Left kidney (tissue), 8 donors: ENCODE data around the gene OR6C6. TPM values are rescaled to one million over a fixed set of nuclear protein-coding genes. Genes with fewer than 3 reads are reported as not detected.
"Not testable (repeated sequence)": the region's sequence is repeated elsewhere in the genome, so short reads cannot be mapped to it uniquely, and the experiment has no call there.

ENCODE experiments used
- DNase-seq: peaks from one replicate; pipeline ENCODE4 v3.0.0-alpha.2; 2013
- long read RNA-seq, 8 donors: transcript quantifications; one replicate each; lab custom pipeline, GENCODE V29; 2026
- polyA plus RNA-seq: library from polyadenylated mRNA; unstranded; fragments of 120-200 nt; gene quantifications from one replicate; pipeline ENCODE4 v1.2.1, GENCODE V29; 2013; ENCODE audit not compliant: insufficient read length

The OR6C6 gene
- 0.08 TPM for polyA plus RNA-seq
- long read RNA-seq, donor 1, result 0 reads
- long read RNA-seq, donor 2, result 0 reads
- long read RNA-seq, donor 3, result 0 reads
- long read RNA-seq, donor 4, result 0 reads
- long read RNA-seq, donor 5, result 0 reads
- long read RNA-seq, donor 6, result 0 reads
- long read RNA-seq, donor 7, result 0 reads
- long read RNA-seq, donor 8, result 0 reads

DNA sequence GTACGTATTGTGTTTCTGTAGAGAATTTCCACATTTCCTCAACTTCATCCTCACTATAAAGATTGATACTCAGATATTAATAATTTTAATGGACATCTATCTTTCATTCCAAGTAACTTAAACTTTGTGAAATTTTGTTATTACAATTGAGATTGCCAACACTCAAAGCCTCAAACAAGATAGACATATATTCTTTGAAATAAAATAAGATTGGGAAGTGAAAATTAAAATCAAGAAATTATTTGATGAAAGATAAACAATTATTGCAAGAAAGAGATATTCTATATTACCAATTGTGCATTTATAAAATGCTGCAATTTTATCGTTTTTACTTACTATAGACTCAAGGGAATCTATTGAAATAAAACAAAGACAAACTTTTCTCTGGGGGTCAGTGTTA lies at the start of gene OR6C6:
OR6C6 (minus strand) TSS at position 101 of the 400 bp plus-strand sequence. CDS start 1,337 bp downstream, outside the sequence.
- DNase-seq, result no peak

DNA sequence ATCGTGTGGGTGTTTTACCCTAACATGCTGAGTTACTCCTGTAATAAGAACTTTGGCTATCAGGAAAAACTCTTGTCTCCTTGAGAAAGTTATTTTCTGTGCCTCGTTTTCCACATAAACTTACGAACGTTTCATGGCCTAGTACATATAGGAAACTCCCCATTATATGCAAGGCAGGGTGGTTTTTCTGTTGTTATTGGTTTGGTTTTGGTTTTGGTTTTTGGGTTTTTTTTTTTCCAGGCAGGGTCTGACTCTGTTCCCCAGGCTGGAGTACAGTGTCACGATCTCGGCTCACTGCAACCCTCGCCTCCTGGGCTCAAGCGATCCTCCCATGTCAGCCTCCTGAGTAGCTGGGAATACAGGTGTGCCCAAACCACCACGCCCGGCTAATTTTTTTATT lies 39.6 kb upstream of the OR6C6 start:
- no peak for DNase-seq

DNA sequence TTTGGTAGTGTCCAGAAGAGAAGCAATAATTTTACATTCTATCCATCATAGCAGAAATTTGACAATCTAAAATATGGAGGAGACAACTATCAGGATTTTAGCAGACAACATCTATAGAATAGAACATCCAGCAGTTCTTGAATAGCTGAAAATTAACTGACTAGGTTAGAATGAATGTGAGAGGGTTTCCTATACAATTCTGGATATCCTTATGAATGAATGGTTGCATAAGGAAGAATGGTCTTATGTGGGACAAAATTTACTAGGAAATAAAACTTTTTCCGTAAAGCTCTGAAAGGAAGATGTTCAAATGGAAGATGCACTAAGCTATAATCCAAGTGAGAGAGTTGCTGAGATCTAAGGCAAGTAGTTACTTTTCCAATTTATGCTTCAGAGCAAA lies 34.1 kb upstream of the OR6C6 start, which contains the start of gene OR6C3:
OR6C3 (plus strand) TSS at position 301 of the 400 bp plus-strand sequence. CDS start 955 bp downstream, outside the sequence.
- DNase-seq, result no peak

DNA sequence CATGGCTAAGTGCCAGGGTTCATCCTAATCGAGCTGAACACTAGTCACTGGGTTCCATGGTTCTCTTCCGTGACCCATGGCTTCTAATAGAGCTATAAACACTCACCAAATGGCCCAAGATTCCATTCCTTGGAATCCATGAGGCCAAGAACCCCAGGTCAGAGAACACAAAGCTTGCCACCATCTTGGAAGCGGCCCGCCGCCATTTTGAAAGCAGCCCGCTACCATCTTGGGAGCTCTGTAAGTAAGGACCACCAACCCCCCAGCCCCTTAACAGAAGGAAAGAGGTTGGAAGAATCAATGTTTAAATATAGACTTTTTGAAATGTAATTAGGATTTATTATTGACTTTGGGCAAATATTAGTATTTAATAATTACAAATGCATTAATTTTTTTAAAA lies 29.4 kb upstream of the OR6C6 start:
- not testable (repeated sequence) for DNase-seq

GRCh38 chr12:55320201-55320600 lies 23.8 kb upstream of the OR6C6 start:
- no peak for DNase-seq

DNA sequence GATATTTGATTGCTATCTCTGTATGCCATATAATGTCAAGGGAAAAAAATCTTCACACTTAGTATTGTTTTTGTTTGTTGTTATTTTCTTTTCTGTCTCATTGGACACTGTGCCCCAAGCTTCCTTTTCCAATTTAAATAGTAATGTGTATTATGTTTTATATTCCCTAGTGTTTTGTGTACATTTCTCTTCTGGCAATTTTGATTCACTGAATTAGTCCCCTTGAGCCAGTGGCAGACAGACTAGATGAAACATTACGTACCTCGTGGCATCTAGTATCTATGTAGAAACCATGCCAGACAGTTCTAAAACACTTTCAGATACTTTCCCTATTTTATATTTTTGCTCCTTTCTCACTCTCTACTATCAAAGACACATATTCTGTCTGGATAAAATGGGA lies 17.7 kb upstream of the OR6C6 start, which contains the start of gene OR6C1:
OR6C1 (plus strand) TSS at position 301 of the 400 bp plus-strand sequence. CDS start 6,257 bp downstream, outside the sequence.
- DNase-seq, result no peak

GRCh38 chr12:55289999-55290398 lies 6.4 kb downstream of the OR6C6 start:
- DNase-seq, result no peak

DNA sequence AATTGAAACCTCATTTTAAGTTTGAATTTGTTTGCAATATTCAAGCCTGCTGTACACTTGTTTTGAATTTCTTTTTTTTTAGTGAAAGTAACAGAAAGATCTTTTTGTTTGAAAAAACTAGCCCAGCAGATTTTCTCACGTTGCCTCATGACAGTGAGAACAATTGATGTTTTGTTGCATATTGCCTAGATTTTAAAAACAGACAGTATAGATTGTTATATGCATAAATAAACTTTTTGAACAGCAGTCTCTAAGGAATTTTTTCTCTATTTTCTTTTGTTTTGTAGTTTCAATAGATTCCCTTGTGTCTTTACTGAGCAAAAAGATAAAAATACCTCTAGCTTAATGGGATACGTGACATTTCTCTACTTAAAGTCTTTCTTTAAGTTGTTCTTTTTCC lies 15.4 kb downstream of the OR6C6 start:
- no peak for DNase-seq

GRCh38 chr12:55258303-55258702 lies 38.1 kb downstream of the OR6C6 start:
- DNase-seq, result no peak

GRCh38 chr12:55256831-55257230 lies 39.5 kb downstream of the OR6C6 start:
- no peak for DNase-seq

DNA sequence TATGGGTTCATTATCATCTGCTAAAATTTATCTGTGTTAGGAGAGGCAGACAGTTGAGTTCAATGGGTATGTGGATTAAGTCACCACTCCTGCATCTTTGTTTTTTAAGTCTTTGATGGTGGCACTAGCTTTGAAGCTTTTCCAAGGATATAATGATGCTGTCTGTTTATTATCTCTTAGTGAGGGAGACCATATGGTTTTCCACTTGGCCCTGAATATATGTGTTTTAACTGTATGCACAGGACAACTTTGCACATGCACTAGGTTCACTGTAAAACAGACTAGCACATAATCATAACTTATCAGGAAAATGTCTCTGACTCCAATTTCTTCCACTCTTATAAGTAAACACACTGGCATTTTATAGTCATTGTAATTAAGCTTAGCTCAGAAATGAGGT lies 43.1 kb downstream of the OR6C6 start:
- no peak for DNase-seq

GRCh38 chr12:55250944-55251343 lies 45.4 kb downstream of the OR6C6 start:
- no peak for DNase-seq

DNA sequence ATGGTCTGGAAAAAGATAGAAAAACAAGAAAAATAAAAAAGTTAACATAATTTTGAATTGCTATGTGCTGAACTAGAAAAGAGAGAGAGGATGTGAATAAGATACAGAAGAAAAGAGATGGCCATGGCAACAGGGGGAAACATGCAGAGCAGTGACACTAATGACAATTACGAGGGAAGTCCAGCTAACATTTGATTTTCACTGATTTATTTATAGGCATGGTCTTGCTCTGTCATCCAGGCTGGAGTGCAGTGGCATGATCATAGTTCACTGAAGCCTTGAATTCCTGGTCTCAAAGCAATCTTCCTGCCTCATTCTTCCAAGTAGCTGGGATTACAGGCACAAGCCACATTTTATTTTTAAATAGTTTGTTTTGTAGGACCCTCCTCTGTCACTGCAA lies 50.2 kb downstream of the OR6C6 start:
- DNase-seq, result no peak

- DNase-seq, result no peak
Observed at GRCh38 chr12:55244309-55244708, 52.1 kb downstream of the OR6C6 start, which contains the start of gene OR6C74. Gene OR6C74 (plus strand): TSS chr12:55244609. CDS start chr12:55247288, 2,679 bp downstream.

Other genes starting within 250 kb of the OR6C6 start
- gene OR9K2, start 170.2 kb downstream of the OR6C6 start, polyA plus RNA-seq, result not detected
- not detected for gene OR10A7, start 75.5 kb downstream of the OR6C6 start, polyA plus RNA-seq
- not detected for gene OR6C74, start 52.0 kb downstream of the OR6C6 start, polyA plus RNA-seq
- not detected for gene OR6C1, start 17.8 kb upstream of the OR6C6 start, polyA plus RNA-seq
- gene OR6C3, start 34.2 kb upstream of the OR6C6 start, polyA plus RNA-seq, result not detected
- gene OR6C75, start 66.4 kb upstream of the OR6C6 start, polyA plus RNA-seq, result 0.07 TPM
- not detected for gene OR6C65, start 104.0 kb upstream of the OR6C6 start, polyA plus RNA-seq
- not detected for gene OR6C76, start 129.7 kb upstream of the OR6C6 start, polyA plus RNA-seq
- not detected for gene OR6C2, start 147.5 kb upstream of the OR6C6 start, polyA plus RNA-seq
- not detected for gene OR6C70, start 173.6 kb upstream of the OR6C6 start, polyA plus RNA-seq
- not detected for gene OR6C68, start 195.8 kb upstream of the OR6C6 start, polyA plus RNA-seq